Smooth muscle cell (in vitro differentiated cells): ENCODE data around the gene MOV10L1. TPM values are rescaled to one million over a fixed set of nuclear protein-coding genes. Genes with fewer than 3 reads are reported as not detected.

Experiments used
- DNase-seq: peaks from one replicate; lab custom pipeline; 2025; ENCODE audit not compliant: unreplicated experiment; lab: John Stamatoyannopoulos, UW
- H2AFZ ChIP-seq: fragments of 200-600 bp; sonication (generic); 2 replicates; pipeline ENCODE4 v1.6.0; 2016; ENCODE audit warnings: antibody characterized with exemption, low read depth, mild to moderate bottlenecking
- H3F3A ChIP-seq: fragments of 200-600 bp; sonication (generic); 2 replicates; pipeline ENCODE4 v1.6.0; 2017; ENCODE audit warnings: antibody characterized with exemption, low read depth
- H3K27ac ChIP-seq: fragments of 200-600 bp; sonication (generic); 2 replicates; pipeline ENCODE4 v1.5.1; 2016; ENCODE audit warnings: low read depth, mild to moderate bottlenecking
- H3K27me3 ChIP-seq: fragments of 200-600 bp; sonication (generic); 2 replicates; pipeline ENCODE4 v1.6.1; 2016; ENCODE audit warnings: low read depth, mild to moderate bottlenecking
- H3K36me3 ChIP-seq: fragments of 200-600 bp; sonication (generic); 2 replicates; pipeline ENCODE4 v1.5.1; 2016; ENCODE audit warnings: low read depth
- H3K4me1 ChIP-seq: fragments of 200-600 bp; sonication (generic); 2 replicates; pipeline ENCODE4 v1.5.1; 2016; ENCODE audit warnings: low read depth
- H3K4me2 ChIP-seq: fragments of 200-600 bp; sonication (generic); 2 replicates; pipeline ENCODE4 v1.6.0; 2016; ENCODE audit warnings: mild to moderate bottlenecking
- H3K4me3 ChIP-seq: fragments of 200-600 bp; sonication (generic); 2 replicates; pipeline ENCODE4 v1.5.1; 2016; ENCODE audit warnings: mild to moderate bottlenecking
- H3K79me2 ChIP-seq: fragments of 200-600 bp; sonication (generic); 2 replicates; pipeline ENCODE4 v1.6.0; 2016; ENCODE audit warnings: low read depth, mild to moderate bottlenecking
- H3K9ac ChIP-seq: fragments of 200-600 bp; sonication (generic); 2 replicates; pipeline ENCODE4 v1.6.0; 2016; ENCODE audit warnings: low read depth
- H3K9me3 ChIP-seq: fragments of 200-600 bp; sonication (generic); replicated peaks from 2 replicates; pipeline ENCODE4 v1.5.1; 2016; ENCODE audit warnings: low read depth
- H4K20me1 ChIP-seq: fragments of 200-600 bp; sonication (generic); 2 replicates; pipeline ENCODE4 v1.6.0; 2016; ENCODE audit warnings: low read depth
- CTCF ChIP-seq: fragments of 200-600 bp; sonication (generic); IDR thresholded peaks from 2 replicates; pipeline ENCODE4 v1.5.1; 2017; ENCODE audit warnings: borderline replicate concordance, mild to moderate bottlenecking, antibody characterized with exemption; ENCODE audit not compliant: insufficient read depth, poor library complexity, severe bottlenecking
- WGBS: methylation state at CpG from one replicate; pipeline ENCODE4 v1.1.7; 2016; ENCODE audit warnings: low lambda C conversion rate; 5-methylcytosine and 5-hydroxymethylcytosine counted together
- polyA plus RNA-seq: library from polyadenylated mRNA; unstranded; fragments of >200 nt; fragmentation: Nextera tagmentation; extraction: Ambion mirVana; gene quantifications from 2 replicates; pipeline ENCODE4 v1.2.1, GENCODE V29; 2016
- total RNA-seq: library from RNA; depleted of rRNA; stranded (reverse); fragments of >200 nt; gene quantifications from 2 replicates; pipeline ENCODE4 v1.2.3, GENCODE V29; 2014

The MOV10L1 gene
- total and polyA plus RNA-seq, 2 experiments from 2014 or later = 0.10 to 0.85 TPM

GRCh38 chr22:50053861-50054260, 35.9 kb upstream of the MOV10L1 start:
- no peaks in the 10 kb centered on the region for H4K20me1 ChIP-seq
- no peak for DNase-seq
- TF ChIP-seq CTCF = no peak
- H3K4me1 ChIP-seq = peaks cover 5% of the 10 kb centered on the region
- H3F3A ChIP-seq = no peaks in the 10 kb centered on the region
- H3K36me3 ChIP-seq = no peaks in the 10 kb centered on the region
- no peak overlapping the region for H3K27ac ChIP-seq
- no peaks in the 10 kb centered on the region for H3K9me3 ChIP-seq
- H3K79me2 ChIP-seq = no peaks in the 10 kb centered on the region
- WGBS = 94% methylated on average over 18 of the region's 18 CpGs
- H2AFZ ChIP-seq = no peak overlapping the region
- H3K9ac ChIP-seq = no peak overlapping the region
- peaks cover 4% of the 10 kb centered on the region for H3K27me3 ChIP-seq
- H3K4me3 ChIP-seq = no peak overlapping the region
- H3K4me2 ChIP-seq = no peak overlapping the region

GRCh38 chr22:50056214-50056972, 33.4 kb upstream of the MOV10L1 start:
- no peaks in the 10 kb centered on the region for H3K9me3 ChIP-seq
- H3K36me3 ChIP-seq = no peaks in the 10 kb centered on the region
- no peak overlapping the region for H2AFZ ChIP-seq
- H3K27me3 ChIP-seq = peaks cover 5% of the 10 kb centered on the region
- H4K20me1 ChIP-seq = no peaks in the 10 kb centered on the region
- no peak for DNase-seq
- H3K9ac ChIP-seq = no peak overlapping the region
- 88% methylated on average over 33 of the region's 34 CpGs for WGBS
- no peaks in the 10 kb centered on the region for H3K79me2 ChIP-seq
- no peak overlapping the region for H3K4me3 ChIP-seq
- H3F3A ChIP-seq = no peaks in the 10 kb centered on the region
- no peak overlapping the region for H3K4me2 ChIP-seq
- TF ChIP-seq CTCF = no peak
- H3K27ac ChIP-seq = no peak overlapping the region
- peaks cover 6% of the 10 kb centered on the region for H3K4me1 ChIP-seq

- Histone ChIP-seq H2AFZ (no peak overlapping the region), H3K79me2 (no peaks in the 10 kb centered on the region), H3K9me3 (no peaks in the 10 kb centered on the region), H3K27me3 (peaks cover 5% of the 10 kb centered on the region), H3K4me1 (peaks cover 6% of the 10 kb centered on the region), H3K4me3 (no peak overlapping the region), H3K9ac (no peak overlapping the region), H4K20me1 (no peaks in the 10 kb centered on the region), H3K27ac (no peak overlapping the region), H3F3A (no peaks in the 10 kb centered on the region), H3K36me3 (no peaks in the 10 kb centered on the region), H3K4me2 (no peak overlapping the region)
- no peak for TF ChIP-seq CTCF
- DNase-seq = no peak
- WGBS = 92% methylated on average over 5 of the region's 14 CpGs
Measured at GRCh38 chr22:50057278-50058060, 32.3 kb upstream of the MOV10L1 start.
